Parathyroid adenoma (tissue), 2 donors: Measurements from ENCODE around the gene CTBP2.

Experiments used
- H2AFZ ChIP-seq: fragments of 300-600 bp; sonication (generic); one replicate; pipeline ENCODE4 v1.7.0; 2017; ENCODE audit warnings: antibody characterized with exemption, mild to moderate bottlenecking
- H3K27ac ChIP-seq: fragments of 300-600 bp; sonication (generic); one replicate; pipeline ENCODE4 v1.7.0; 2017
- H3K27me3 ChIP-seq: fragments of 300-600 bp; sonication (generic); one replicate; pipeline ENCODE4 v1.7.0; 2017; ENCODE audit warnings: low read length; ENCODE audit not compliant: control insufficient read depth, insufficient read depth
- H3K36me3 ChIP-seq: fragments of 300-600 bp; sonication (generic); one replicate; pipeline ENCODE4 v1.7.0; 2017; ENCODE audit warnings: low read length; ENCODE audit not compliant: control insufficient read depth, insufficient read depth
- H3K4me1 ChIP-seq: fragments of 300-600 bp; sonication (generic); one replicate; pipeline ENCODE4 v1.7.0; 2017; ENCODE audit warnings: control low read depth
- H3K4me2 ChIP-seq: fragments of 300-600 bp; sonication (generic); one replicate; pipeline ENCODE4 v1.7.0; 2017; ENCODE audit warnings: low read length
- H3K4me3 ChIP-seq: fragments of 300-600 bp; sonication (generic); one replicate; pipeline ENCODE4 v1.7.0; 2017; ENCODE audit warnings: low read depth, low read length
- H3K79me2 ChIP-seq: fragments of 300-600 bp; sonication (generic); one replicate; pipeline ENCODE4 v1.7.0; 2017; ENCODE audit warnings: control low read depth
- H3K9ac ChIP-seq: fragments of 300-600 bp; sonication (generic); one replicate; pipeline ENCODE4 v1.7.0; 2017; ENCODE audit warnings: mild to moderate bottlenecking
- H3K9me3 ChIP-seq: fragments of 300-600 bp; sonication (generic); one replicate; pipeline ENCODE4 v1.7.0; 2017; ENCODE audit warnings: low read length; ENCODE audit not compliant: control insufficient read depth
- CTCF ChIP-seq: fragments of 300-600 bp; sonication (generic); IDR thresholded peaks from one replicate; pipeline ENCODE4 v1.7.0; 2017; ENCODE audit warnings: antibody characterized with exemption, mild to moderate bottlenecking
- donor health status: primary hyperparathyroidism.

The CTBP2 gene

GRCh38 chr10:125101049-125101448 lies 59.3 kb downstream of the CTBP2 start:
- no peaks in the 10 kb centered on the region for H3K36me3 ChIP-seq
- no peak overlapping the region for H3K4me2 ChIP-seq
- H3K9me3 ChIP-seq = no peaks in the 10 kb centered on the region
- H3K9ac ChIP-seq = no peak overlapping the region
- H3K4me1 ChIP-seq = no peaks in the 10 kb centered on the region
- no peaks in the 10 kb centered on the region for H3K27me3 ChIP-seq
- no peak for TF ChIP-seq CTCF
- peaks cover 69% of the 10 kb centered on the region for H3K79me2 ChIP-seq
- H3K27ac ChIP-seq = no peak overlapping the region
- H2AFZ ChIP-seq = no peak overlapping the region
- no peak overlapping the region for H3K4me3 ChIP-seq

GRCh38 chr10:125097409-125098070 lies 62.8 kb downstream of the CTBP2 start:
- H3K9me3 ChIP-seq = no peaks in the 10 kb centered on the region
- no peak for TF ChIP-seq CTCF
- no peaks in the 10 kb centered on the region for H3K4me1 ChIP-seq

GRCh38 chr10:125096975-125097374 lies 63.4 kb downstream of the CTBP2 start:
- TF ChIP-seq CTCF = no peak
- H3K4me1 ChIP-seq = no peaks in the 10 kb centered on the region
- H3K27ac ChIP-seq = no peak overlapping the region
- no peak overlapping the region for H3K4me3 ChIP-seq
- no peak overlapping the region for H3K9ac ChIP-seq
- no peaks in the 10 kb centered on the region for H3K36me3 ChIP-seq
- H3K79me2 ChIP-seq = peaks cover 50% of the 10 kb centered on the region
- H3K9me3 ChIP-seq = no peaks in the 10 kb centered on the region
- H3K27me3 ChIP-seq = no peaks in the 10 kb centered on the region
- H3K4me2 ChIP-seq = no peak overlapping the region
- H2AFZ ChIP-seq = no peak overlapping the region

More at GRCh38 chr10:125097409-125098070, 62.8 kb downstream of the CTBP2 start:
- Histone ChIP-seq H3K27ac (no peak overlapping the region), H2AFZ (no peak overlapping the region), H3K9ac (no peak overlapping the region), H3K36me3 (no peaks in the 10 kb centered on the region), H3K4me3 (no peak overlapping the region), H3K27me3 (no peaks in the 10 kb centered on the region), H3K4me2 (no peak overlapping the region), H3K79me2 (peaks cover 54% of the 10 kb centered on the region)

- Histone ChIP-seq H3K9ac (no peak overlapping the region), H3K4me1 (no peaks in the 10 kb centered on the region), H3K36me3 (no peaks in the 10 kb centered on the region), H3K79me2 (peaks cover 46% of the 10 kb centered on the region), H3K4me3 (no peak overlapping the region), H3K27ac (no peak overlapping the region), H3K9me3 (no peaks in the 10 kb centered on the region), H3K27me3 (no peaks in the 10 kb centered on the region), H3K4me2 (no peak overlapping the region), H2AFZ (no peak overlapping the region)
- TF ChIP-seq CTCF = no peak
These were observed 64.0 kb downstream of the CTBP2 start for GRCh38 chr10:125096371-125096770.

- no peaks in the 10 kb centered on the region for H3K27me3 ChIP-seq
- H3K27ac ChIP-seq = no peak overlapping the region
- H3K79me2 ChIP-seq = peaks cover 42% of the 10 kb centered on the region
- no peak for TF ChIP-seq CTCF
- no peak overlapping the region for H2AFZ ChIP-seq
- no peak overlapping the region for H3K4me2 ChIP-seq
- H3K9me3 ChIP-seq = no peaks in the 10 kb centered on the region
- H3K4me3 ChIP-seq = no peak overlapping the region
- no peaks in the 10 kb centered on the region for H3K36me3 ChIP-seq
- no peaks in the 10 kb centered on the region for H3K4me1 ChIP-seq
- H3K9ac ChIP-seq = no peak overlapping the region
These were observed 64.6 kb downstream of the CTBP2 start for GRCh38 chr10:125095776-125096175.
